HG03575 (cell line): ENCODE results near the gene PCNX4.
"Not testable (repeated sequence)": the region's sequence is repeated elsewhere in the genome, so short reads cannot be mapped to it uniquely, and the experiment has no call there.

ENCODE experiments used
- ATAC-seq: cut with Tn5 transposase; IDR thresholded peaks from one replicate; pipeline ENCODE4 v1.9.1; 2021; ENCODE audit not compliant: unreplicated experiment, insufficient number of reproducible peaks, low FRiP score; ENCODE audit errors: extremely low read depth

The PCNX4 gene

GRCh38 chr14:60097974-60098373 is 6.3 kb downstream of the PCNX4 start:
- ATAC-seq = no peak

GRCh38 chr14:60099855-60100254 is 8.1 kb downstream of the PCNX4 start:
- not testable (repeated sequence) for ATAC-seq

- ATAC-seq = no peak
These were observed 10.1 kb downstream of the PCNX4 start for GRCh38 chr14:60101786-60102185.

- ATAC-seq = no peak
These were observed 10.7 kb downstream of the PCNX4 start for GRCh38 chr14:60102389-60102788.

- ATAC-seq = no peak
These were observed 14.6 kb downstream of the PCNX4 start for GRCh38 chr14:60106339-60106738.

GRCh38 chr14:60107477-60107876 is 15.8 kb downstream of the PCNX4 start:
- no peak for ATAC-seq

- no peak for ATAC-seq
These were observed 20.0 kb downstream of the PCNX4 start for GRCh38 chr14:60111732-60112131.

- no peak for ATAC-seq
These were observed 23.2 kb downstream of the PCNX4 start for GRCh38 chr14:60114881-60115280.

- ATAC-seq = no peak
These were observed 24.5 kb downstream of the PCNX4 start for GRCh38 chr14:60116181-60116580.

GRCh38 chr14:60125918-60126317 is 34.2 kb downstream of the PCNX4 start:
- no peak for ATAC-seq

- no peak for ATAC-seq
These were observed 41.8 kb downstream of the PCNX4 start for GRCh38 chr14:60133487-60133886.

GRCh38 chr14:60134702-60135101 is 43.0 kb downstream of the PCNX4 start:
- no peak for ATAC-seq

- ATAC-seq = peak; percentile 69
These were observed 60.0 kb downstream of the PCNX4 start for GRCh38 chr14:60151715-60152114.

- ATAC-seq = no peak
These were observed 62.3 kb downstream of the PCNX4 start for GRCh38 chr14:60153991-60154390.

- ATAC-seq = no peak
These were observed 62.9 kb downstream of the PCNX4 start for GRCh38 chr14:60154671-60155070.

- ATAC-seq = no peak
These were observed 68.7 kb downstream of the PCNX4 start for GRCh38 chr14:60160422-60160821.

GRCh38 chr14:60161196-60162107 is 69.7 kb downstream of the PCNX4 start:
- ATAC-seq = no peak

GRCh38 chr14:60163693-60164092 is 72.0 kb downstream of the PCNX4 start:
- no peak for ATAC-seq

GRCh38 chr14:60164404-60164711 is 72.6 kb downstream of the PCNX4 start:
- no peak for ATAC-seq

- ATAC-seq = peak; percentile 34
These were observed 73.2 kb downstream of the PCNX4 start, which contains the start of gene DHRS7 for GRCh38 chr14:60164712-60165546. Gene DHRS7, minus strand, starts transcription at chr14:60165398. Its CDS starts 89 bp downstream, at chr14:60165309.
